HEK293T (cell line): ENCODE data around the gene TPSD1.
"Not testable (repeated sequence)": the region's sequence is repeated elsewhere in the genome, so short reads cannot be mapped to it uniquely, and the experiment has no call there.

ENCODE experiments used
- ARNT ChIP-seq: fragments of 450-650 bp; IDR thresholded peaks from 2 replicates; pipeline ENCODE4 v1.6.1; 2017; ENCODE audit warnings: mild to moderate bottlenecking
- BHLHE40 ChIP-seq: fragments of 450-650 bp; IDR thresholded peaks from 2 replicates; pipeline ENCODE4 v1.6.1; 2016; ENCODE audit warnings: mild to moderate bottlenecking, moderate library complexity, borderline replicate concordance
- ELF4 ChIP-seq: fragments of 450-650 bp; IDR thresholded peaks from 2 replicates; pipeline ENCODE4 v1.6.1; 2017; ENCODE audit warnings: antibody characterized with exemption
- FOXA1 ChIP-seq: fragments of 450-650 bp; IDR thresholded peaks from 2 replicates; pipeline ENCODE4 v1.6.1; 2016; ENCODE audit warnings: mild to moderate bottlenecking
- FOXM1 ChIP-seq: fragments of 450-650 bp; IDR thresholded peaks from 2 replicates; pipeline ENCODE4 v1.6.1; 2017; ENCODE audit warnings: mild to moderate bottlenecking, borderline replicate concordance
- HDGF ChIP-seq: fragments of 450-650 bp; IDR thresholded peaks from 2 replicates; pipeline ENCODE4 v1.6.1; 2017; ENCODE audit warnings: antibody characterized with exemption, borderline replicate concordance
- L3MBTL2 ChIP-seq: fragments of 450-650 bp; conservative IDR thresholded peaks from 2 replicates; pipeline ENCODE4 v1.6.1; 2016; ENCODE audit warnings: mild to moderate bottlenecking
- SP1 ChIP-seq: fragments of 450-650 bp; IDR thresholded peaks from 2 replicates; pipeline ENCODE4 v1.6.1; 2017
- SUZ12 ChIP-seq: fragments of 450-650 bp; IDR thresholded peaks from 2 replicates; pipeline ENCODE4 v1.6.1; 2016; ENCODE audit warnings: mild to moderate bottlenecking
- ZNF384 ChIP-seq: fragments of 450-650 bp; IDR thresholded peaks from 2 replicates; pipeline ENCODE4 v1.6.1; 2016

GRCh38 chr16:1228227-1228626 lies 27.6 kb upstream of the TPSD1 start:
- TF ChIP-seq BHLHE40, ZNF384, HDGF, ELF4, SP1, ARNT, L3MBTL2, SUZ12, FOXM1, FOXA1: not testable (repeated sequence)
